HG03439 (cell line): ENCODE data around the gene MRC2.
"Not testable (repeated sequence)": the region's sequence is repeated elsewhere in the genome, so short reads cannot be mapped to it uniquely, and the experiment has no call there.

Experiments used
- ATAC-seq: cut with Tn5 transposase; IDR thresholded peaks from one replicate; pipeline ENCODE4 v1.9.1; 2021; ENCODE audit warnings: mild to moderate bottlenecking, moderate library complexity; ENCODE audit not compliant: unreplicated experiment

MRC2 gene

DNA sequence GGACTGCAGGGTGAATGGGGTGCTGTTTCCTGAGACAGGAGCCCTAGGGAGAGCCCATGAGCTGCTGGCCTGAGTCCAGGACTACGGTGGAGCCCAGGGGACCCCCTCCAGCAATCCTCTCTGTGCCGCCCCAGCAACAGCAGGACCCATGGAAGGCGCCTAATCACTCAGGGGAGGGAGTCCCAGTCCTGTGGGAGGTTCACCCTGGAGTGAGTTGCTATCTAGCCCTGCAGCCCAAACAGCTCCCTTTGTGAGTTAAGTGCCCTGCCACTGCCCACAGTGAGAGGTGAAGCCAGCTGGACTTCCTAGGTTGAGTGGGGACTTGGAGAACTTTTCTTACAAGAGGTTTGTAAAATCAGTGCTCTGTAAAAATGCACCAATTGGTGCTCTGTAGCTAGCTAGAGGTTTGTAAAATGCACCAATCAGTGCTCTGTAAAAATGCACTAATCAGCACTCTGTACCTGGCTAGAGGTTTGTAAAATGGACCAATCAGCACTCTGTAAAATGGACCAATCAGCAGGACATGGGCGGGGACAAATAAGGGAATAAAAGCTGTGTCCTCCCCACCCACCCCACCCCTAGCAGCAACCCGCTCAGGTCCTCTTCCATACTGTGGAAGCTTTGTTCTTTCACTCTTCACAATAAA is 67.7 kb downstream of the MRC2 start:
- not testable (repeated sequence) for ATAC-seq

DNA sequence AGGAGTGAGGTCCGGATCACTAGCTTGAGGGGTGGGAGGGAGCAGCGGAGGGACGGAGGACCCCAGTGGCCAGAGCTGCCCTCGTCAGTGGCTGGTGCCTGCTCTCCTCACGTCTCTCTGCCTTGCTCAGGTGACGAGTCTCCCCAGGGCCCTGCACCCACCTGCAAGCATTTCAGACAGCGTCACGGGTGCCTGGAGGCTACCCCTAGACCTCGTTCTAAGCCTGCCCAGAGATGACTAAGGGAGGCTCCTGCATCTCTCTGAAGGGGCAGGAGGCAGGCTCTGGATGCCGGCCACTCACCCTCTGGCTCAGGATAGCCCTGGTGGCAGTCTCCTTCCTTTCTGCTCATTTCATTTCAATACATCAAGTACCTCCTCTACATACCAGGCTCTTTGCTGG is 68.8 kb downstream of the MRC2 start:
- ATAC-seq = no peak

GRCh38 chr17:62696726-62697490 is 69.4 kb downstream of the MRC2 start:
- ATAC-seq = no peak

DNA sequence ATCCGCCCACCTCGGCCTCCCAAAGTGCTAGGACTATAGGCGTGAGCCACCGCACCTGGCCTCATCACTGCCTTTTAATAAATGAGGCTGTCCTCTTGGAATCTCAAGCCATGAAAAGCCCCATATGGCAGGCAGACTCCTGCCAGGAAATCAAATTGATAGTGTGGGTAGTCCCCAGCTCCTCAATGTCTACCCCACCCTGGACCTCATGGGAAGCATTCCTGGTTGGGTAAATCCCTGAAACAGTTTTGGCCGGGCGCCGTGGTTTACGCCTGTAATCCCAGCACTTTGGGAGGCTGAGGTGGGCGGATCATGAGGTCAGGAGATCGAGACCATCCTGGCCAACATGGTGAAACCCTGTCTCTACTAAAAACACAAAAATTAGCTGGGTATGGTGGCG is 71.0 kb downstream of the MRC2 start:
- ATAC-seq = not testable (repeated sequence)

GRCh38 chr17:62700964-62701705 is 73.7 kb downstream of the MRC2 start:
- ATAC-seq = no peak

DNA sequence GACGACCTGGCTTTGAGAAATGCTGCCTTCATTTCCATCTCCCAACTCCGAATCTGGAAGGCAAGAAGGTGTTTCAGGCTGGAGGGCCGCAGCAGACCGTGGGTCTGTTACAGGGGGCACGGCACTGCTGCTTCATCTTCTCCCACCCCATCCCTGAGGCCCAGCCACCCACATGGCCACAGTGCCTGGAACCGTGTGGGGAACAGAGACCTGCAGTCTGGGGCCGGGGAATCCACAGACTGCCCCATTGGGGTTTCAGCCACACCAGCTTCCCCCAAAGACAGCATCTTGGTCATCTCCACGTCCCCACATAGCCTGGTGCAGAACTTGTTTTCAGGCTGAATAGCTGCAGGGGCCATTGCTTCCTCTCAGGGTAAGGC is 74.2 kb downstream of the MRC2 start:
- ATAC-seq = no peak

GRCh38 chr17:62702746-62703260 is 75.3 kb downstream of the MRC2 start:
- no peak for ATAC-seq

GRCh38 chr17:62703261-62703775 is 75.8 kb downstream of the MRC2 start:
- no peak for ATAC-seq

GRCh38 chr17:62703776-62704380 is 76.4 kb downstream of the MRC2 start:
- peak; percentile 71 for ATAC-seq

GRCh38 chr17:62704381-62704971 is 77.0 kb downstream of the MRC2 start:
- ATAC-seq = no peak

- ATAC-seq = no peak
Observed at GRCh38 chr17:62705156-62705777, 77.8 kb downstream of the MRC2 start.

- no peak for ATAC-seq
Observed at GRCh38 chr17:62705778-62706597, 78.5 kb downstream of the MRC2 start.

- ATAC-seq = no peak
Observed at GRCh38 chr17:62706598-62707424, 79.3 kb downstream of the MRC2 start.

- no peak for ATAC-seq
Observed at GRCh38 chr17:62707425-62707739, 79.9 kb downstream of the MRC2 start.

DNA sequence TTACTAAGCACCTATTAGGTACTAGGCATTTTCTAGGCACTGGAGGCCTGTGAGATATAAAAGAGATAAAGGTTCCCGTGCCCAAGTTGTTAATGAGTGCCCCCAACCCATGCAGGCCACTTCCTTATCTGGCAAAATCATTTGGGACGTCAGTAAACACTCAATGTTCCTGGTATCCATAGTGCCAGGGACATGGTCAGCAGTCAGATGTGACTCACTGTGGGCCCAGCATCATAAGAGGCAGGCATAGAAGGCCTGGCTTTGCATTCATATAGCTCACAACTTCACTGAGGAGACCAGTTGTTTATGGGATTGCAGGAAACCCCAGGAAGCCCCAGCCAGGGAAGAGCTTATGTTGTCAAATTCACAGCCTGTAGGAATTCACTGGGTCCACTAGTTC is 81.1 kb downstream of the MRC2 start:
- no peak for ATAC-seq

DNA sequence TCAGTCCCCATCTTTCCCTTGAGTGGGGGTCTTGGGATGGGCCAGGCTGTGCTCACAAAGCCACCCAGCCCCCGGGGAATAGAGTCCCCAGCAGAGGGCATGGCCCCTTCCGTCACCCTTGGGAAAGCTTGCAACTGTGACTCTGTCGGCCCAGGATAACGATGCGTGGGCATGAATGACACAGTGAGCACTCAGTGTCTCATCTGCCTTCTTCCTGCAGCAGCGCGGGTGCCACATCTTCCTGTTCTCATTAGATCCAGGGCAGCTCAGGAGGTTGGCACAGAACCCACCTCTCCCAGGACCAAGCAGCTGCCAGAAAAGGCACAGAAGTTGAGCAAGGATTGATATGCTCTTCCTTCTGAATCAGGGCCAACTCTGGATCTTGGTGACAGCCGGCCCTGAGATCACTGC is 84.7 kb downstream of the MRC2 start:
- no peak for ATAC-seq

GRCh38 chr17:62713086-62713881 is 85.8 kb downstream of the MRC2 start:
- no peak for ATAC-seq
